OCI-LY3 (cell line): ENCODE measurements around the gene MAPKAPK2.

Experiments used
- H2AFZ ChIP-seq: fragments of 200-600, 300-600 bp; shearing (Covaris generic); 2 replicates; pipeline ENCODE4 v1.6.0; 2014; ENCODE audit warnings: antibody characterized with exemption, low read depth, low read length
- H3K27ac ChIP-seq: fragments of 200-600, 300-600 bp; sonication (generic); 2 replicates; pipeline ENCODE4 v1.5.1; 2014; ENCODE audit warnings: mild to moderate bottlenecking, low read length, moderate library complexity, mixed read lengths
- H3K27me3 ChIP-seq: fragments of 200-600, 300-600 bp; sonication (generic); 2 replicates; pipeline ENCODE4 v1.6.1; 2014; ENCODE audit warnings: low read depth, low read length, mixed read lengths
- H3K36me3 ChIP-seq: fragments of 200-600, 300-600 bp; sonication (generic); replicated peaks from 2 replicates; pipeline ENCODE3; 2014; ENCODE audit warnings: low read depth, low read length, mixed read lengths
- H3K4me1 ChIP-seq: fragments of 300-600, 200-600 bp; sonication (generic); 2 replicates; pipeline ENCODE4 v1.6.1; 2014; ENCODE audit warnings: low read length, mixed read lengths
- H3K4me2 ChIP-seq: fragments of 200-600, 300-600 bp; sonication (generic); 2 replicates; pipeline ENCODE4 v1.6.1; 2014; ENCODE audit warnings: low read length, mixed read lengths
- H3K4me3 ChIP-seq: fragments of 300-600, 200-600 bp; sonication (generic); 2 replicates; pipeline ENCODE4 v1.5.1; 2014; ENCODE audit warnings: antibody characterized with exemption, mild to moderate bottlenecking, low read length, moderate library complexity
- H3K79me2 ChIP-seq: fragments of 300-600, 200-600 bp; shearing (Covaris generic); 2 replicates; pipeline ENCODE4 v1.6.1; 2014; ENCODE audit warnings: mild to moderate bottlenecking, low read length, mixed read lengths
- H3K9ac ChIP-seq: fragments of 300-600, 200-600 bp; shearing (Covaris generic); 2 replicates; pipeline ENCODE4 v1.6.0; 2014; ENCODE audit warnings: mild to moderate bottlenecking, low read length, moderate library complexity
- H3K9me3 ChIP-seq: fragments of 200-600, 300-600 bp; shearing (Covaris generic); 2 replicates; pipeline ENCODE4 v1.6.1; 2014; ENCODE audit warnings: low read length, mixed read lengths; ENCODE audit not compliant: insufficient read depth
- H4K20me1 ChIP-seq: fragments of 200-600, 300-600 bp; sonication (generic); 2 replicates; pipeline ENCODE4 v1.6.1; 2016; ENCODE audit warnings: low read length, mixed read lengths; ENCODE audit not compliant: insufficient read depth
- CTCF ChIP-seq: fragments of 200-600, 300-600 bp; sonication (generic); IDR thresholded peaks from 2 replicates; pipeline ENCODE4 v1.5.1; 2014; ENCODE audit warnings: antibody characterized with exemption, low read length, low read depth
- EZH2phosphoT487 ChIP-seq: fragments of 200-600 bp; shearing (Covaris generic); IDR thresholded peaks from 2 replicates; pipeline ENCODE4 v1.6.1; 2018; ENCODE audit warnings: antibody characterized with exemption, mixed run types, low read depth

Gene MAPKAPK2

GRCh38 chr1:206766251-206766856, 81.6 kb downstream of the MAPKAPK2 start:
- peak overlapping the region; percentile 55 for H3K4me2 ChIP-seq
- peak overlapping the region; percentile 5; the same call in 1 of the 2 replicates for H3K4me3 ChIP-seq

GRCh38 chr1:206768472-206769303, 84.0 kb downstream of the MAPKAPK2 start:
- Histone ChIP-seq H3K9ac (peak overlapping the region; percentile 6; the same call in 1 of the 2 replicates), H3K4me3 (peak overlapping the region; percentile 77), H3K27ac (peak overlapping the region; percentile 72), H3K9me3 (peaks cover 2% of the 10 kb centered on the region; the same call in 1 of the 2 replicates), H3K4me1 (peaks cover 84% of the 10 kb centered on the region), H2AFZ (no peak overlapping the region), H3K4me2 (peak overlapping the region; percentile 94), H3K27me3 (peaks cover 16% of the 10 kb centered on the region), H3K79me2 (peaks cover 10% of the 10 kb centered on the region; the same call in 1 of the 2 replicates), H3K36me3 (peaks cover 4% of the 10 kb centered on the region), H4K20me1 (no peaks in the 10 kb centered on the region)
- TF ChIP-seq CTCF (no peak), EZH2phosphoT487 (no peak)

More at GRCh38 chr1:206766251-206766856, 81.6 kb downstream of the MAPKAPK2 start:
- no peaks in the 10 kb centered on the region; the same call in 1 of the 2 replicates for H3K79me2 ChIP-seq
- 0 out of 2 replicates have a peak overlapping the region, but pooled peaks have one; percentile 12 for H2AFZ ChIP-seq
- peak overlapping the region; percentile 4; the same call in 1 of the 2 replicates for H3K9ac ChIP-seq
- no peak for TF ChIP-seq EZH2phosphoT487
- TF ChIP-seq CTCF: no peak
- no peaks in the 10 kb centered on the region for H4K20me1 ChIP-seq
- H3K4me1 ChIP-seq: peaks cover 60% of the 10 kb centered on the region
- peaks cover 12% of the 10 kb centered on the region for H3K27me3 ChIP-seq
- peaks cover 2% of the 10 kb centered on the region; the same call in 1 of the 2 replicates for H3K9me3 ChIP-seq
- H3K36me3 ChIP-seq: peaks cover 4% of the 10 kb centered on the region
- peak overlapping the region; percentile 17 for H3K27ac ChIP-seq

- H3K79me2 ChIP-seq: peaks cover 10% of the 10 kb centered on the region; the same call in 1 of the 2 replicates
- peak overlapping the region; percentile 72 for H3K27ac ChIP-seq
- no peaks in the 10 kb centered on the region for H3K9me3 ChIP-seq
- peaks cover 16% of the 10 kb centered on the region for H3K27me3 ChIP-seq
- H3K4me3 ChIP-seq: peak overlapping the region; percentile 77
- TF ChIP-seq EZH2phosphoT487 (no peak), CTCF (no peak)
- peak overlapping the region; percentile 94 for H3K4me2 ChIP-seq
- no peaks in the 10 kb centered on the region for H4K20me1 ChIP-seq
- H3K36me3 ChIP-seq: peaks cover 4% of the 10 kb centered on the region
- peak overlapping the region; percentile 75; the same call in 1 of the 2 replicates for H3K9ac ChIP-seq
- H3K4me1 ChIP-seq: peaks cover 90% of the 10 kb centered on the region
- H2AFZ ChIP-seq: no peak overlapping the region
Measured at GRCh38 chr1:206769304-206769731, 84.6 kb downstream of the MAPKAPK2 start.
